ENCODE measurements around the gene PHLDB3. TPM values are rescaled to one million over a fixed set of nuclear protein-coding genes. Genes with fewer than 3 reads are reported as not detected.

PHLDB3 gene
- total RNA-seq, 1 donor from 2014 or later: 6.0 TPM

DNA sequence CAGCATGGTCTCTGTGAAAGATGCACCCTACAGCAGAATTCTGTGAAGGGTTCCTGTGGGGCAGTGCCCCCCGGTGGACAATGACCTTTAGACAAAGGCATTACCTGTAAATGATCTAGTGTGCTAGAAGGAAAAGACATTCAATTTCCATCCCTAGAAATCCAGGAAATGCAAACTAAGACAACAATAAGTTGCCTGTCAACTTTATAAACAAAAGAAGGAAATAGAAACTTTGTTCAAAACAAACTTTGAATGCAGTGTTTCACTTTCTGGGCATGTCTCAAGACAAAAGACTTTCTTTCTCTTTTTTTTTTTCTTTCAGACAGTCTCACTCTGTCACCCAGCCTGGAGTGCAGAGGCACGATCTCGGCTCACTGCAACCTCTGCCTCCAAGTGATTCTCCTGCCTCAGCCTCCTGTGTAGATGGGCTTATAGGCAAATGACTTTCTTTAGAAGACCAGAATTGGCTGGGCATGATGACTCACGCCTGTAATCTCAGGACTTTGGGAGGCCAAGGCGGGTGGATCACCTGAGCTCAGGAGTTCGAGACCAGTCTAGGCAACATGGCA, 74.3 kb downstream of the PHLDB3 start:
- intact Hi-C loops (cut with micrococcal nuclease): no loop called here
- ATAC-seq: no peak
- DNase-seq: no peak

- intact Hi-C loops (cut with micrococcal nuclease): no loop called here
- DNase-seq (no peak), ATAC-seq (no peak)
Observed at GRCh38 chr19:43429395-43429794, 75.2 kb downstream of the PHLDB3 start.

DNA sequence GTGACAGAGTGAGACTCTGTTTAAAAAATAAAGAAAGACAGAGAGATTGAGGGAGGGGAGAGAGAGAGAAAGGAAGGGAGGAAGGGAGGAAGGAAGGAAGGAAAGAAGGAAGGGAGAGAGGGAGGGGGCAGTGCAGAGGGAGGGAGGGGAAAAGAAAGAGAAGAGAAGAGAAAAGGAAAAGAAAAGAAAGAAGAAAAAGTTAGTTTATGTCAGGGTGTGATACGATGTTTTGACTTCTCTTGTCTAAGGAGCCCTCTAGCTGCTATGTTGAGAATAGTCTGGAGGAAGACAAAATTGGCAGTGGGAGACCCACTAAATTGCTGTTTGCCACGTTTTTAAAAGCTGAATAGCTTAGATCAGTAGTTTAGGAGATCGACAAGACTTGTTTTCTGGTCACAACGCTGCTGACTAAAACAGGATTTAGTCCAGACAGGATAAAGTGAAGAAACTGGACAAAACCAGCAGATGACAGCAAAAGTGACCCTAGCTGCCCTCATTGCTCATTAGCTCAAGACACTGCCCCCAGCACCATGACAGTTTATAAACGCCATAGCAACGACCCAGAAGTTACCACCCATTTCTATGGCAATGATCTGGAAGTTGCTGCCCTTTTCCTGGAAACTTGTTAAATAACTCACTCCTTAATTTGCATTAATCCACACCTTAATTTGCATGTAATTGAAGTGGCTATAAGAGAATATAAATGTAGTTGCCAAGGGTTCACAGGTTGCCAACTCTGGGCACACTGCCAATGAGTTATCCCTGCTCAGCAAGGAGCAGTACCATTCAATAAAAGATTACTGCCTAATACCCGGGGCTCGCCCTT, 78.8 kb downstream of the PHLDB3 start:
- no peak for ATAC-seq
- intact Hi-C loops (cut with micrococcal nuclease): no loop called here
- no peak for DNase-seq

Other genes with a start within 250 kb of the PHLDB3 start
- gene PSG9, start 235.2 kb downstream of the PHLDB3 start, total RNA-seq: not detected
- gene CD177, start 151.1 kb downstream of the PHLDB3 start, total RNA-seq: 0.22 TPM
- not detected for gene TEX101, start 89.9 kb downstream of the PHLDB3 start, total RNA-seq
- 0.15 TPM for gene LYPD3, start 39.1 kb downstream of the PHLDB3 start, total RNA-seq
- gene ETHE1, start 22.5 kb upstream of the PHLDB3 start, total RNA-seq: 16.2 TPM
- 1.8 TPM for gene ZNF575, start 28.4 kb upstream of the PHLDB3 start, total RNA-seq
- 15.7 TPM for gene XRCC1, start 70.8 kb upstream of the PHLDB3 start, total RNA-seq
- 1.4 TPM for gene PINLYP, start 71.1 kb upstream of the PHLDB3 start, total RNA-seq
- gene IRGQ, start 91.4 kb upstream of the PHLDB3 start, total RNA-seq: 19.6 TPM
- gene ZNF576, start 91.8 kb upstream of the PHLDB3 start, total RNA-seq: 12.2 TPM
- 0.20 TPM for gene SRRM5, start 107.3 kb upstream of the PHLDB3 start, total RNA-seq
- 38.6 TPM for gene ZNF428, start 114.9 kb upstream of the PHLDB3 start, total RNA-seq
- 10.5 TPM for gene CADM4, start 135.1 kb upstream of the PHLDB3 start, total RNA-seq
- 5.1 TPM for gene PLAUR, start 165.4 kb upstream of the PHLDB3 start, total RNA-seq
- gene IRGC, start 211.3 kb upstream of the PHLDB3 start, total RNA-seq: not detected

Data from left ventricle myocardium superior (tissue), 1 donor.